ENCODE results near the gene RNF149.

RNF149 gene

DNA sequence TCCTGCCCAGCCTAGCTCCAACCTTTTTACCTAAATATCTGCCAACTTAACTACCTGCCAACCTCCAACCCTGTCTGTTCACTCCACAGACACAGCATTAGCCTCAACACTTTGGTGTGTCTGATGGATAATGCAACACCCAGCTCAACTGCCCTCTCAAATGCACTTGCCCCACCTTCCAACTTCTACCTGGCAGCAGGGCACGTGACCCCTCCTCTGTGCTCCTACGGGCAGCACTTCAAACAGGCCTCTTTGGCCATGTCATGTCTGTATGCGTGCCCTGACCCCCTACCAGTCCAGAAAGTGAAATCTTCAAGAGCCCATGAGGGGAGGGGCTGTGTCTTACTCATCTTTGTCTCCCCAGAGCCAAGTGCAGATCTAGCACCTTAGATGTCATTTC is 25.5 kb downstream of the RNF149 start:
- DNase-seq: no peak
- no CpG with 5 or more reads among the region's 3 CpGs for WGBS (ENCODE audit: extremely low coverage, insufficient coverage, insufficient read length)

DNA sequence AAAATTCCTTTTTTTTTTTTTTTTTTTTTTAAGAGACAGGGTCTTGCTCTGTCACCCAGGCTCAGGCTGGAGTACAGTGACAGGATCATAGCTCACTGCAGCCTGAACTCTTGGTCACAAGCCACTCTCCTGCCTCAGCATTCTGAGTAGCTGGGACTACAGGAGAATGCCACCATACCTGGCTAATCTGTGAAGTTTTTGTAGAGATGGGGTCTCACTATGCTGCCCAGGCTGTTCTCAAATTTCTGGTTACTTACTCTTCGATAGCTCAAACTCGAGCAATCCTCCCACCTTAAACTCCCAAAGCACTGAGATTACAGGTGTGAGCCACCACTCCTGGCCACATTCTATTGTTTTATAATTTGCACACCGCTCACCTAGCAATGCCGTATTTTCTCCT is 27.0 kb downstream of the RNF149 start:
- no peak overlapping the region for H2BK12ac ChIP-seq (ENCODE audit: low read length)
- no peak overlapping the region for H2AK5ac ChIP-seq (ENCODE audit: low read length)
- H3K36me3 ChIP-seq (ENCODE audit: control insufficient read depth in 1 of 2, insufficient read depth in 2 of 2, low read length in 2 of 2): peaks cover 29 to 34% of the 10 kb centered on the region in 2 experiments
- no peaks in the 10 kb centered on the region for H3K9me3 ChIP-seq (ENCODE audit: insufficient read depth, low read depth, low read length)
- WGBS (ENCODE audit: extremely low coverage, insufficient coverage, insufficient read length): no CpG with 5 or more reads among the region's 4 CpGs
- H3K9ac ChIP-seq (ENCODE audit: low read length): no peak overlapping the region
- H2BK120ac ChIP-seq (ENCODE audit: insufficient read depth, low read length, poor library complexity): no peak overlapping the region
- H4K91ac ChIP-seq (ENCODE audit: low read depth, low read length): no peak overlapping the region
- no peak overlapping the region for H3K4ac ChIP-seq (ENCODE audit: low read depth, low read length)
- H4K8ac ChIP-seq (ENCODE audit: low read depth, low read length): no peak overlapping the region
- no peaks in the 10 kb centered on the region for H3K4me1 ChIP-seq (ENCODE audit: control insufficient read depth in 1 of 2, insufficient read depth in 2 of 2, low read length in 2 of 2)
- no peak overlapping the region for H3K4me3 ChIP-seq (ENCODE audit: low read depth, low read length)
- H2AFZ ChIP-seq (ENCODE audit: insufficient read depth, low read length, poor library complexity): no peak overlapping the region
- H3K27me3 ChIP-seq (ENCODE audit: insufficient read depth, low read length): no peaks in the 10 kb centered on the region
- no peak overlapping the region for H2BK5ac ChIP-seq (ENCODE audit: low read depth, low read length, poor library complexity)
- H3K79me1 ChIP-seq (ENCODE audit: low read length): no peaks in the 10 kb centered on the region
- H3K14ac ChIP-seq (ENCODE audit: low read length): no peak overlapping the region
- no peak overlapping the region for H4K12ac ChIP-seq (ENCODE audit: low read depth, low read length)
- DNase-seq: no peak
- no peaks in the 10 kb centered on the region for H3K79me2 ChIP-seq (ENCODE audit: control insufficient read depth, insufficient read depth, low read length, poor library complexity)
- H3K4me2 ChIP-seq (ENCODE audit: low read length): no peak overlapping the region
- H3K27ac ChIP-seq (ENCODE audit: low read depth, low read length): no peak overlapping the region
- H3K18ac ChIP-seq (ENCODE audit: low read length): no peak overlapping the region
- no peak overlapping the region for H3K23ac ChIP-seq (ENCODE audit: low read length)

More for the DNA sequence above, 25.5 kb downstream of the RNF149 start:
- Histone ChIP-seq H3K27me3 (ENCODE audit: insufficient read depth, low read length) (no peaks in the 10 kb centered on the region), H3K9me3 (ENCODE audit: insufficient read depth, low read depth, low read length) (no peaks in the 10 kb centered on the region), H3K4me1 (ENCODE audit: control insufficient read depth in 1 of 2, insufficient read depth in 2 of 2, low read length in 2 of 2) (no peaks in the 10 kb centered on the region), H3K4me2 (ENCODE audit: low read length) (no peak overlapping the region), H3K23ac (ENCODE audit: low read length) (no peak overlapping the region), H3K9ac (ENCODE audit: low read length) (no peak overlapping the region), H2BK120ac (ENCODE audit: insufficient read depth, low read length, poor library complexity) (no peak overlapping the region), H4K12ac (ENCODE audit: low read depth, low read length) (no peak overlapping the region), H2AK5ac (ENCODE audit: low read length) (no peak overlapping the region), H3K79me1 (ENCODE audit: low read length) (no peaks in the 10 kb centered on the region), H3K14ac (ENCODE audit: low read length) (no peak overlapping the region), H3K36me3 (ENCODE audit: control insufficient read depth in 1 of 2, insufficient read depth in 2 of 2, low read length in 2 of 2) (peaks cover 35 to 40% of the 10 kb centered on the region in 2 experiments), H2AFZ (ENCODE audit: insufficient read depth, low read length, poor library complexity) (no peak overlapping the region), H3K4ac (ENCODE audit: low read depth, low read length) (no peak overlapping the region), H4K91ac (ENCODE audit: low read depth, low read length) (no peak overlapping the region), H3K27ac (ENCODE audit: low read depth, low read length) (no peak overlapping the region), H3K4me3 (ENCODE audit: low read depth, low read length) (no peak overlapping the region), H2BK5ac (ENCODE audit: low read depth, low read length, poor library complexity) (no peak overlapping the region), H4K8ac (ENCODE audit: low read depth, low read length) (no peak overlapping the region), H3K79me2 (ENCODE audit: control insufficient read depth, insufficient read depth, low read length, poor library complexity) (no peaks in the 10 kb centered on the region), H3K18ac (ENCODE audit: low read length) (no peak overlapping the region), H2BK12ac (ENCODE audit: low read length) (no peak overlapping the region)

DNA sequence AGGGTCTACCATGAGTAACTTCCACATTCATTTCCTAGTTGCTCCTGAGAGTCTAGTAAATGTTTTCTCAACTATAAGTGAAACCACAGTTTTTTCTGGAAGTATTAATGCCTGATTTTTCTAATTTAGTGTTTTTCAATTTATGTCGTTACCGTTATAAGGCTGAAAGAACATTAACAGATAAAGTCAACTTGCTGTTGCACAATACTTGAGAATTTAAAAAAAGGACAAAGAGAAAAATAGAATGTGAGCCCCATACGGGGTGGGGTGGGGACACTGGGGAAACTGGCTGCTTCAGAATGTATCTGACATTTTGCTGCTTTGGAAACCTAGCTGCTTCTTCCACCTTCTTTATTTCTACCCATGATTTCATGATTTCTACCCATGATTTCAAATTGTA is 29.6 kb downstream of the RNF149 start:
- Histone ChIP-seq H3K27ac (ENCODE audit: low read depth, low read length) (no peak overlapping the region), H4K91ac (ENCODE audit: low read depth, low read length) (no peak overlapping the region), H3K79me1 (ENCODE audit: low read length) (no peaks in the 10 kb centered on the region), H3K27me3 (ENCODE audit: insufficient read depth, low read length) (no peaks in the 10 kb centered on the region), H3K14ac (ENCODE audit: low read length) (no peak overlapping the region), H3K18ac (ENCODE audit: low read length) (no peak overlapping the region), H4K8ac (ENCODE audit: low read depth, low read length) (no peak overlapping the region), H3K79me2 (ENCODE audit: control insufficient read depth, insufficient read depth, low read length, poor library complexity) (no peaks in the 10 kb centered on the region), H3K4me1 (ENCODE audit: control insufficient read depth in 1 of 2, insufficient read depth in 2 of 2, low read length in 2 of 2) (no peaks in the 10 kb centered on the region), H2BK12ac (ENCODE audit: low read length) (no peak overlapping the region), H3K4ac (ENCODE audit: low read depth, low read length) (no peak overlapping the region), H2BK5ac (ENCODE audit: low read depth, low read length, poor library complexity) (no peak overlapping the region), H3K4me2 (ENCODE audit: low read length) (no peak overlapping the region), H3K36me3 (ENCODE audit: control insufficient read depth in 1 of 2, insufficient read depth in 2 of 2, low read length in 2 of 2) (peaks cover 29 to 35% of the 10 kb centered on the region in 2 experiments), H3K23ac (ENCODE audit: low read length) (no peak overlapping the region), H3K9ac (ENCODE audit: low read length) (no peak overlapping the region), H2AK5ac (ENCODE audit: low read length) (no peak overlapping the region), H4K12ac (ENCODE audit: low read depth, low read length) (no peak overlapping the region), H3K4me3 (ENCODE audit: low read depth, low read length) (no peak overlapping the region), H2BK120ac (ENCODE audit: insufficient read depth, low read length, poor library complexity) (no peak overlapping the region), H2AFZ (ENCODE audit: insufficient read depth, low read length, poor library complexity) (no peak overlapping the region), H3K9me3 (ENCODE audit: insufficient read depth, low read depth, low read length) (no peaks in the 10 kb centered on the region)
- no CpG with 5 or more reads among the region's 3 CpGs for WGBS (ENCODE audit: extremely low coverage, insufficient coverage, insufficient read length)
- DNase-seq: no peak

DNA sequence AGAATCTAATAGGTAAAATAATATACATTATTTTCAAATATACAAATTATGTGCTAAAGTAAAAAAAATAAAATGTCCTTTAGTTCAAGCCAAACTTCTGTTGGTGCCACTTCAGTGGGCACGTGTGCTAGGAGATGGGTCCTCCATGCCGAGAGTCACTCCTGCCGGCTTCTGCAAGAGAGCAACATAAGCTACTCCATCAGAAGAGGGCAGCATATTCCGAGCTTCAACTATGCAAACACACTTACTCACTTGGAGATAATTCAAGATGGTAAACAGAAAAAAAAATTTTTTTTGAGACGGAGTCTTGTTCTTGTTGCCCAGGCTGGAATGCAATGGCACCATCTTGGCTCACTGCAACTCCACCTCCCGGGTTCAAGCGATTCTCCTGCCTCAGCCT is 31.4 kb downstream of the RNF149 start:
- Histone ChIP-seq H3K4me2 (ENCODE audit: low read length) (no peak overlapping the region), H3K18ac (ENCODE audit: low read length) (no peak overlapping the region), H2BK120ac (ENCODE audit: insufficient read depth, low read length, poor library complexity) (no peak overlapping the region), H3K9ac (ENCODE audit: low read length) (no peak overlapping the region), H4K12ac (ENCODE audit: low read depth, low read length) (no peak overlapping the region), H4K8ac (ENCODE audit: low read depth, low read length) (no peak overlapping the region), H3K79me1 (ENCODE audit: low read length) (no peaks in the 10 kb centered on the region), H3K9me3 (ENCODE audit: insufficient read depth, low read depth, low read length) (no peaks in the 10 kb centered on the region), H3K4me1 (ENCODE audit: control insufficient read depth in 1 of 2, insufficient read depth in 2 of 2, low read length in 2 of 2) (no peaks in the 10 kb centered on the region), H3K4ac (ENCODE audit: low read depth, low read length) (no peak overlapping the region), H3K4me3 (ENCODE audit: low read depth, low read length) (no peak overlapping the region), H4K91ac (ENCODE audit: low read depth, low read length) (no peak overlapping the region), H2AFZ (ENCODE audit: insufficient read depth, low read length, poor library complexity) (no peak overlapping the region), H3K14ac (ENCODE audit: low read length) (no peak overlapping the region), H2BK5ac (ENCODE audit: low read depth, low read length, poor library complexity) (no peak overlapping the region), H3K27ac (ENCODE audit: low read depth, low read length) (no peak overlapping the region), H3K27me3 (ENCODE audit: insufficient read depth, low read length) (no peaks in the 10 kb centered on the region), H3K36me3 (ENCODE audit: control insufficient read depth in 1 of 2, insufficient read depth in 2 of 2, low read length in 2 of 2) (peaks cover 27 to 30% of the 10 kb centered on the region in 2 experiments), H2BK12ac (ENCODE audit: low read length) (no peak overlapping the region), H3K23ac (ENCODE audit: low read length) (no peak overlapping the region), H2AK5ac (ENCODE audit: low read length) (no peak overlapping the region), H3K79me2 (ENCODE audit: control insufficient read depth, insufficient read depth, low read length, poor library complexity) (no peaks in the 10 kb centered on the region)
- peak in 1 of 2 donors; percentile 32 for DNase-seq
- no CpG with 5 or more reads among the region's 7 CpGs for WGBS (ENCODE audit: extremely low coverage, insufficient coverage, insufficient read length)

Measured in trophoblast cell (in vitro differentiated cells and primary cell).